AG04450 (cell line): ENCODE results near the gene INPP5B. TPM values are rescaled to one million over a fixed set of nuclear protein-coding genes. Genes with fewer than 3 reads are reported as not detected.

ENCODE experiments used
- CTCF ChIA-PET: fragments of 300-600, 350-600 bp; formaldehyde crosslinking; extraction: SDS; loops from one replicate; lab custom pipeline; 2022; ENCODE audit warnings: antibody characterized with exemption, inconsistent platforms; lab: Charles Lee
- POLR2A ChIA-PET: fragments of 350-600 bp; formaldehyde crosslinking; extraction: SDS; loops from one replicate; lab custom pipeline; 2021; ENCODE audit warnings: antibody characterized with exemption, inconsistent platforms; lab: Yijun Ruan, JAX
- DNase-seq: peaks from one replicate; pipeline ENCODE4 v3.0.0-alpha.2; 2011; ENCODE audit warnings: low read depth, low spot score
- H3K27ac ChIP-seq: one replicate; pipeline ENCODE4 v1.5.1; 2012; ENCODE audit warnings: low read depth, low read length, control low read depth
- H3K27me3 ChIP-seq: one replicate; pipeline ENCODE4 v1.6.0; 2012; ENCODE audit warnings: low read length; ENCODE audit not compliant: control insufficient read depth, insufficient read depth
- H3K4me3 ChIP-seq: 2 replicates; pipeline ENCODE4 v1.5.1; 2011; ENCODE audit warnings: mild to moderate bottlenecking, low read depth, low read length, control low read depth
- H3K9me3 ChIP-seq: 2 replicates; pipeline ENCODE4 v1.5.1; 2012; ENCODE audit warnings: low read length; ENCODE audit not compliant: control insufficient read depth, insufficient read depth
- polyA plus RNA-seq: library from polyadenylated mRNA; depleted of rRNA; stranded (reverse); fragments of >200 nt; gene quantifications from 2 replicates; pipeline ENCODE4 v1.2.3, GENCODE V29; 2011
- TF ChIP-seq, protein P1 (sequence below): IDR thresholded peaks from 2 replicates; pipeline ENCODE4 v1.5.1; 2011; ENCODE audit warnings: low read depth, low read length, control low read depth, inconsistent platforms

The INPP5B gene
- polyA plus RNA-seq, 1 experiment: 21.9 TPM

DNA sequence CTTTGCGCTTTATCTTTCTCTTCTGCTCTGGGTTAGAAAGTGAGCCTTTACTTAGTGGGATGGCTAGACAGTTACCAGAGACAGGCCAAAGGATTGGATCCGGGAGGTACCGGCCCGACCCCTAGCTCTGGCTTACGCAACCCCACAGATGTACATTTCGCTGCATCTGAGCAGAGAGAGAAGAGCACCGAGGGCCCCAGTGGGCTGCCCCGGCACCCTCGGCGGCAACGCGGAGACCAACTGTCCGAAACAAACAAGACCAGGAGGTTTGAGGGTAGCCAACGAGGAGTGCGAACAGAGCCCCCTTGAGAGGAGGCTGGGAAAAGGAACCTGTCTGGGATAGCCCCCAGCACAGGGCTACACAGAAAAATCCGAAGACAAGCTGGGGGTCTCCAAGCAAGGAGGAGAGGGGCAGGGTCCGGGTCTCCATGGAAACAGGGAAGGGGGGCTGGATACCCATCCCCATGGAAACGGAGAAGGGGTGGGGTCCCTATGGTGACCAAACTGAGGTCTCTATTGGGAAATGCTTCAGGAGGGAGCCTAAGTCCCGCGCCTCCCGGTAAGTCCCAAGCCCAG, 87.8 kb downstream of the INPP5B start:
- ChIA-PET POLR2A (interaction anchor here (0.9 to 2.0 kb wide), 4 partner anchors 8 to 51 kb away, joined by 3 to 22 read pairs (median 3); partner anchors contain the start of genes C1orf122 and YRDC), CTCF (interaction anchor here (0.8 to 3.7 kb wide), 22 partner anchors 8 to 344 kb away, joined by 3 to 70 read pairs (median 10); partner anchors contain the start of genes C1orf122, MEAF6, SF3A3 and YRDC)
- Histone ChIP-seq H3K4me3 (peak overlapping the region; percentile 100), H3K27me3 (no peaks in the 10 kb centered on the region), H3K9me3 (no peaks in the 10 kb centered on the region; the same call in 1 of the 2 replicates), H3K27ac (peak overlapping the region; percentile 61)
- TF ChIP-seq, protein P1, sequence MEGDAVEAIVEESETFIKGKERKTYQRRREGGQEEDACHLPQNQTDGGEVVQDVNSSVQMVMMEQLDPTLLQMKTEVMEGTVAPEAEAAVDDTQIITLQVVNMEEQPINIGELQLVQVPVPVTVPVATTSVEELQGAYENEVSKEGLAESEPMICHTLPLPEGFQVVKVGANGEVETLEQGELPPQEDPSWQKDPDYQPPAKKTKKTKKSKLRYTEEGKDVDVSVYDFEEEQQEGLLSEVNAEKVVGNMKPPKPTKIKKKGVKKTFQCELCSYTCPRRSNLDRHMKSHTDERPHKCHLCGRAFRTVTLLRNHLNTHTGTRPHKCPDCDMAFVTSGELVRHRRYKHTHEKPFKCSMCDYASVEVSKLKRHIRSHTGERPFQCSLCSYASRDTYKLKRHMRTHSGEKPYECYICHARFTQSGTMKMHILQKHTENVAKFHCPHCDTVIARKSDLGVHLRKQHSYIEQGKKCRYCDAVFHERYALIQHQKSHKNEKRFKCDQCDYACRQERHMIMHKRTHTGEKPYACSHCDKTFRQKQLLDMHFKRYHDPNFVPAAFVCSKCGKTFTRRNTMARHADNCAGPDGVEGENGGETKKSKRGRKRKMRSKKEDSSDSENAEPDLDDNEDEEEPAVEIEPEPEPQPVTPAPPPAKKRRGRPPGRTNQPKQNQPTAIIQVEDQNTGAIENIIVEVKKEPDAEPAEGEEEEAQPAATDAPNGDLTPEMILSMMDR: no peak
- DNase-seq: no peak

DNA sequence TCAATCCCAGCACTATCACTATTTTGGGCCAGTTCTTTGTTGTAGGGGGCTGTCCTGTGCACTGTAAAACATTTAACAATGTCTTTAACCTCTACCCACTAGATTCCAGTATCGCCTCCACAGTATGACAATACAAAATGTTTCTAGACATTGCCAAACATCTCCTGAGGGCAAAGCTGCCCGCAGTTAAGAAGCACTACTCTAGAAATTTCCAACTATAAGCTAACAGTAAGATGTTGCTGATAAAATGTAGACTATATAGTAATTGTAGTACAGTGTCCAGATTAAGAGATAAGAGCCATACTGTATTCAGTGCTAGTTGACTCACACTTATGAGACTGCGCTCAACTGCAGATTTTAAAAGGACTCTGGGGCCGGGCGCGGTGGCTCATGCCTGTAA, 92.4 kb downstream of the INPP5B start:
- POLR2A ChIA-PET: no interaction called here
- H3K27ac ChIP-seq: no peak overlapping the region
- no peaks in the 10 kb centered on the region; the same call in 1 of the 2 replicates for H3K9me3 ChIP-seq
- TF ChIP-seq, protein P1: no peak
- no peaks in the 10 kb centered on the region for H3K27me3 ChIP-seq
- no peak overlapping the region for H3K4me3 ChIP-seq
- DNase-seq: no peak
- CTCF ChIA-PET: no interaction called here

GRCh38 chr1:37853157-37853556, 93.7 kb downstream of the INPP5B start:
- CTCF ChIA-PET: no interaction called here
- POLR2A ChIA-PET: no interaction called here
- DNase-seq: no peak

DNA sequence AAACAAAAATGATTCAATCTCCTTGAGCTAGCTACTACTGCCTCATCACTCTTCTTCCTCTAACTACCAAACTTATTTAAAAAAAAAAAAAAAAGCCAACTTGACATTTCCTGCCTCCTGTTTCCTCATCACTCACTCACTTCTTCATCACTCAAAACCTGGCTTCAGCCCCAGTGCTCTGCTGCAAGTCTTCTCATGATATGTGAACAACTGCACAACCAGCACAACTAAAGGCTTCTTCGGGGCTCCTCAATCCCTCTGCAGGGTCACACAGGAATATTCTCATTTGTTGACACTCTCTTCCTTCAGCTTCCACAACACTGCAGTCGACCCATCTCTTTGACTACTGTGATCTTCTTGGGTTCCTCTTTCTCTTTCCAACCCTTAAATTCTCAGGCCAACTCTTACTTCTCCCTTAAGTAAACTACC, 95.1 kb downstream of the INPP5B start:
- Histone ChIP-seq H3K27ac (no peak overlapping the region), H3K27me3 (no peaks in the 10 kb centered on the region), H3K4me3 (no peak overlapping the region), H3K9me3 (no peaks in the 10 kb centered on the region)
- DNase-seq: no peak
- ChIA-PET CTCF (interaction anchor here (0.6 to 3.7 kb wide), 3 partner anchors 8 to 85 kb away, joined by 3 to 64 read pairs (median 4); partner anchors contain the start of gene MTF1), POLR2A (interaction anchor here (0.6 kb wide), 1 partner anchor 61 kb away, joined by 4 read pairs; no protein-coding TSS in a partner anchor)
- TF ChIP-seq, protein P1: no peak

More at GRCh38 chr1:37853157-37853556, 93.7 kb downstream of the INPP5B start:
- Histone ChIP-seq H3K27ac (no peak overlapping the region), H3K27me3 (no peaks in the 10 kb centered on the region), H3K9me3 (no peaks in the 10 kb centered on the region), H3K4me3 (no peak overlapping the region)
- TF ChIP-seq, protein P1: no peak

DNA sequence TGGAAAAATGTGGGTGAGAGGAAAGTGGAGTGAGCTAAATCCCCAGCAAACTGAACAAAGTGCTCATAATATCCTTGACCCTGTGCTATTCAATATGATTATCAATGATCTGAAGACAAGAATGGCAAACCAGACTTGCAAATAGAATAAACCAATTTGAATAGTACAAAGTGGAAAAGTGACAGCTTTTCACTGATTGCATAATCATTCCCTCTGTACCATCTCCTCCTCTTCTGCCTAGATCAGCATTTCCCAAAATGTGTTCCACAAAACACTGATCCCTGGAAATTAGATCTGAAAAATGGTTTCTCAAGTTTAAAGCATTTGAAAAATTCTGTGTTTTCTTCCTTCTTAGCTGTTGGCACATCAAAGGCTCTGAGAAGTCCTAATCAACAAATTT, 95.6 kb downstream of the INPP5B start:
- ChIA-PET CTCF (interaction anchor here (0.7 to 3.7 kb wide), 2 partner anchors 9 to 19 kb away, joined by 4 to 64 read pairs; partner anchors contain the start of gene MTF1), POLR2A (interaction anchor here (0.6 to 1.2 kb wide), 3 partner anchors 8 to 62 kb away, joined by 3 to 4 read pairs (median 3); partner anchors contain the start of genes C1orf122, MTF1 and YRDC)
- Histone ChIP-seq H3K4me3 (no peak overlapping the region), H3K27me3 (no peaks in the 10 kb centered on the region), H3K9me3 (no peaks in the 10 kb centered on the region), H3K27ac (no peak overlapping the region)
- DNase-seq: no peak
- TF ChIP-seq, protein P1: no peak
